ENCODE results near the gene ZNF280D.

The ZNF280D gene

DNA sequence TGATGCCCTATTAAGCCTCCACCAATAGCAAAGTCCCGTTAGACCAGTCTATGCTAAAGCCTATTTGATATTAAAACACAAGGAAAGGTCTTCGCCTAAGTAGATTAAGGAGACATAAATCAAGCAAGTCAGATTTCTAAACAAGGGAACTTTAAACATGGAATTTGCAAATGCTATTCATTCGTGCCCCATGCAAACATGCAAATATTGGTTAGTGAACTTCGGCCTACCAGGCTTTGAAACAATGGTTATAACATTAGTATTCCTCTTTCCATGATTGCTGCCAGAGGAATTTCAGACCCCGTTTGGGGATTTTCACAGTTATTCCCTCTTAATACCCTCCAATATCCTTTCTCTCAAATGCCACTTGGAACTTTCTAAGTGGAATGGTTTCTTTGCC is 36.9 kb upstream of the ZNF280D start:
- TF ChIP-seq POLR2A (IDR thresholded peaks at IDR 0.05; ENCODE audit: low read depth, low read length) (no peak), TAF1 (IDR thresholded peaks at IDR 0.05; ENCODE audit: borderline replicate concordance, low read depth, low read length) (no peak), POLR2AphosphoS5 (IDR thresholded peaks at IDR 0.05; ENCODE audit: low read depth, low read length) (no peak)
- FAIRE-seq (no peak), DNase-seq (ENCODE audit: insufficient read length) (no peak)

DNA sequence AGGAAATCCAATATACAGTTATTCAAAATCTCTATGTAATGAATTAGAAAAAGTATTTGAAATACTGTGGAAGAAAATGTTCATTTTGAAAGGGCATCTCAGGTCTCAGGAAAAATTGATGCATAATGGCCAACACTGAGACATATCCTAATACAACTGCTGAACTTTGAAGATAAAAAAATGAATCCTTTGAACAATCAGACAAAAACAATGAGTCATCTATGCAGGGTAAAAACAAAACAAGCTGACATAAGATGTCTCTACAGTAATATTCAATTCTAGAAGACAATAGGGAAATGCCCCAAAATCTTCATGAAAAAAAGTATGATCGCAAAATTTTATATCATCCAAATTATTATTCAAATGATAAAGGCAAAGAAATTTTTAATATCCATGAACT is 34.0 kb upstream of the ZNF280D start:
- TF ChIP-seq POLR2A (IDR thresholded peaks at IDR 0.05; ENCODE audit: low read depth, low read length): no peak
- TF ChIP-seq TAF1 (IDR thresholded peaks at IDR 0.05; ENCODE audit: borderline replicate concordance, low read depth, low read length): no peak
- no peak for TF ChIP-seq POLR2AphosphoS5 (IDR thresholded peaks at IDR 0.05; ENCODE audit: low read depth, low read length)
- DNase-seq (ENCODE audit: insufficient read length): no peak
- FAIRE-seq: no peak

DNA sequence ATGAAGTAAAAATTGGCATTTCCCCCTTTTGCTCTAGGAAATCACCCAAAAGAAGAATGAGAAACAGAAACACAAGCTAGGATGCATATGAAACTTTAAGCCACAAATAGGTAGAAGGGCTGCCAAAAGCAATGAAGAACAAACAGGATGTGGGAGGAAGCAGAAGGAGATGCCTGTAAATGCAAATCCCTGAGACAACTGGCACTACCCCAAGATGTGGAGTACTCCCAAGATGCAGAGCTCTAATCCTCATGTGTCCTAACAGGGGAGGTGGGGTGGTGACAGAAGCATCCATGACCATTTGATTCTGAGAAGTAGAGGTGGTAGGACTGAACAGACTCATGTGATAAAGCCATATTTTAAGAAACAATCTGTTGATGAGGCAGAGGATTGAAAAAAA is 31.9 kb upstream of the ZNF280D start:
- FAIRE-seq (no peak), DNase-seq (ENCODE audit: insufficient read length) (no peak)
- no peak for TF ChIP-seq TAF1 (IDR thresholded peaks at IDR 0.05; ENCODE audit: borderline replicate concordance, low read depth, low read length)
- no peak for TF ChIP-seq POLR2A (IDR thresholded peaks at IDR 0.05; ENCODE audit: low read depth, low read length)
- TF ChIP-seq POLR2AphosphoS5 (IDR thresholded peaks at IDR 0.05; ENCODE audit: low read depth, low read length): no peak

DNA sequence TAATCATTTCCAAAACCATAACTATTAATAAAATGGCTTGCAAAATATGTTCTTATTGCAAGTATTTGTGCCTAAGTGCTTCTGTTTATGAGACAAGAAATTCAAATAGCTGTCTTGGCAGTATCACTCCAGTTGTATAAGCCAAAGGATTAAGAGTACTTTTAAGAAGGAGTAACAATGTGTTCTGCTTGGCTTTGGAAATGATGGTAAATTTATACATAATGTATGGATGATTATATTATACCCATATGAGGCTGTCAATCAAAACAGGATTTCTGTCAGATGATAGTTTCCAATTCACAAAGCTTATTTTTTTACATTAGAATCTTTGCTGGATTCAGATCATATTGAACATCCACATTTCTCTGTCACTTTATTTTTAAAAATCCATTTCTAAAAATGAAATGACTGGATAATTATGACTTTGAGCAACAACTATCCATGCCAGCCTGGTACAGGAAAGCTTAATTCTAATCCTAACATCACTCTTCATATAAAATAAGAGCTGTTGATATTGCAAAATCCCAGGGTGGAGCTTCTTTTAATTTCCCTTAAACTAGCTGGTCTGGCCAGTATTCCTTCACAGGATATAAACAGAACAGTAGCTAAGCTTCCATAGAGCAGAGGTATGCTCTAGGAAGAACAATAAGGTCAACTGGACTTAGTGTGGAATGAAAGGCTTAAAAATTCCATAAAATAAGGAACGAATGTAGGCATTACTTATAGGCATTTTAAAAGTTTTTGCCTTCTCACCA is 30.0 kb upstream of the ZNF280D start:
- DNase-seq (ENCODE audit: insufficient read length) (no peak), FAIRE-seq (no peak)
- TF ChIP-seq TAF1 (IDR thresholded peaks at IDR 0.05; ENCODE audit: borderline replicate concordance, low read depth, low read length): no peak
- TF ChIP-seq POLR2AphosphoS5 (IDR thresholded peaks at IDR 0.05; ENCODE audit: low read depth, low read length): no peak
- TF ChIP-seq POLR2A (IDR thresholded peaks at IDR 0.05; ENCODE audit: low read depth, low read length): no peak

DNA sequence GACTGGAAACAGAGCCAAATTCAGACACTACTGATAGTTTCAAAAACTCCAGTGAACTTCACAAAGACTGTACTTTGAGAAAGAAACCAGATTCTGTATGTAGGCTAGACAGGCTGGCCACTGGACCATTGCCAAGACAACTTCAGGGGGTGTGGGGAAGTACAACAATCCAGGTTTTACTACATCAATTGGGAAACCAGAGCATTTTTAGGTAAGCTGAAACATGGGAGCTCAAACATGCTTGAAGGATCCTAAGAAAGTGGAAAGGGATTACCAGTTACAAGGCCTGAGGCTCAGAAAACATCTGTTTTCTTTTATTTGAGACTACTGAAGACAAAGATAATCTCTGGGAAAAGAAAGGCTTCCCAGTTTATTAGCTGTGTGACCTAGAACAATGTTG is 26.9 kb upstream of the ZNF280D start:
- DNase-seq (ENCODE audit: insufficient read length) (no peak), FAIRE-seq (no peak)
- TF ChIP-seq POLR2AphosphoS5 (IDR thresholded peaks at IDR 0.05; ENCODE audit: low read depth, low read length) (no peak), POLR2A (IDR thresholded peaks at IDR 0.05; ENCODE audit: low read depth, low read length) (no peak), TAF1 (IDR thresholded peaks at IDR 0.05; ENCODE audit: borderline replicate concordance, low read depth, low read length) (no peak)

DNA sequence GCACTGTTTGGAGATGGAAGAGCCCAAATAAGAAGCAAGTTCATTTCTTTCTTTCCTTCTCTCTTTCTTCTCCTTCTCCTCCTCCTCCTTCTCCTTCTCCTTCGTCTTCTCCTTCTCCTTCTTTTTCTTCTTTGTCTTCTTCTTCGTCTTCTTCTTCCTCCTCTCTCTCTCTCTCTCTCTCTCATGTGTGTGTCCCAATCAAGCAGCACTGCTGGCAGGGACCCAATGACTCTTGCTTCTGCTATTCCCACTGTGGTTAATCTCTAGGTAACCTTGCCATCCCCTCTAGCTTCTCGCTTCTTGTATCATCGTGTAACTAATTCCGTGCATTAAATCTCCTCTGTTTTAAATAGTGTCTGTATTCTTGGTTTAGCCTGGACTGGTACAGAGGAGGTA is 26.1 kb upstream of the ZNF280D start:
- FAIRE-seq: no peak
- no peak for DNase-seq (ENCODE audit: insufficient read length)
- TF ChIP-seq TAF1 (IDR thresholded peaks at IDR 0.05; ENCODE audit: borderline replicate concordance, low read depth, low read length): no peak
- no peak for TF ChIP-seq POLR2A (IDR thresholded peaks at IDR 0.05; ENCODE audit: low read depth, low read length)
- no peak for TF ChIP-seq POLR2AphosphoS5 (IDR thresholded peaks at IDR 0.05; ENCODE audit: low read depth, low read length)

DNA sequence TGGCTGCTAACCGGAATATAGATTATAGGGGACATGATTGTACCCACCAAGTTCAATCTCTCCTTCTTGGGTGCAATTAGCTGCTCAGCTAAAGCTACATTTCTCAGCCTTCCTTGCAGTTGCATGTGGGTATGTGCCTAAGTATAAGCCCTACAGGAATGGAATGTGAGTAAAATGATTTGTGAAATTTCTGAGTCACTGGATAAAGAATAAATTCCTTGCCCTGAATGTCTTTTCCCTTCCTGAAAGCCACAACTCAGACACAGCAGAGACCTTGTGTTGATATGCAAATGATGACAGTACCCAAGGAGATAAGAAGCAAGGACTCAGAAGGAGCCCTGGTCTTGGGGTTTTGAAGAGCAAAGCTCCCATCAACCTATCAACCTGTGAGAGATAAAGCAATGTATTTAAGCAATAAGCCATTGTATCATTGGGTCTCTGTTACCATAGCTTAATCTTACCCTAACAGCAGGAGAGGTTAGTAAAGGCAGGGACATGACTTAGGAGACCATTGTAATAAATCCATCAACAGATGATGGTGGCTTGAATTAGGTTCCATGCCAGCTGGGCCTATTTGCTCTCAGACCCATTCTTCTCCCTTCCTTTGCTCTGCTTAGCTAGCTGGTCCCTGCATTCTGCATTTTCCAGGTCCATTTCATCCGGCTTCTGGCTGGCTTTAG is 25.6 kb upstream of the ZNF280D start:
- no peak for TF ChIP-seq POLR2A (IDR thresholded peaks at IDR 0.05; ENCODE audit: low read depth, low read length)
- TF ChIP-seq TAF1 (IDR thresholded peaks at IDR 0.05; ENCODE audit: borderline replicate concordance, low read depth, low read length): no peak
- no peak for TF ChIP-seq POLR2AphosphoS5 (IDR thresholded peaks at IDR 0.05; ENCODE audit: low read depth, low read length)
- FAIRE-seq (no peak), DNase-seq (ENCODE audit: insufficient read length) (no peak)

DNA sequence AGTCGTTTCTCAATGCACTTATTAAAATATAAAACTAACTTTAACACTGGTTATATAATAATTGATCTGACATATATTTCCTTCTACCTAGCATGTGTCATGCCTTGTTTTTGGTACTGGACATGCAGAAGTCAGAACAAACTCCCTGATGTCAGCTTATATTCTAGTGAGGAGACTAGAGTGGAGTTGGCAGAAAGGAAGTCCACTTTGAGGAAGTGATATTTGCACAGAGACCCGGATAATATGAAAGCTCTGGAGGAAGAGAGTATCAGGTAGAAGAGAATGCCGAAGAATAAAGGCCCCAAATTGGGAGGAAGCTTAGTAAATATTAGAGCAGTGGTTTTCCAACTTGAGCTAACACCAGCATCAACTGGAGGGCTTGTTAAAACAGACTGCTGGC is 24.6 kb upstream of the ZNF280D start:
- no peak for FAIRE-seq
- no peak for TF ChIP-seq TAF1 (IDR thresholded peaks at IDR 0.05; ENCODE audit: borderline replicate concordance, low read depth, low read length)
- TF ChIP-seq POLR2A (IDR thresholded peaks at IDR 0.05; ENCODE audit: low read depth, low read length): no peak
- no peak for TF ChIP-seq POLR2AphosphoS5 (IDR thresholded peaks at IDR 0.05; ENCODE audit: low read depth, low read length)
- no peak for DNase-seq (ENCODE audit: insufficient read length)

DNA sequence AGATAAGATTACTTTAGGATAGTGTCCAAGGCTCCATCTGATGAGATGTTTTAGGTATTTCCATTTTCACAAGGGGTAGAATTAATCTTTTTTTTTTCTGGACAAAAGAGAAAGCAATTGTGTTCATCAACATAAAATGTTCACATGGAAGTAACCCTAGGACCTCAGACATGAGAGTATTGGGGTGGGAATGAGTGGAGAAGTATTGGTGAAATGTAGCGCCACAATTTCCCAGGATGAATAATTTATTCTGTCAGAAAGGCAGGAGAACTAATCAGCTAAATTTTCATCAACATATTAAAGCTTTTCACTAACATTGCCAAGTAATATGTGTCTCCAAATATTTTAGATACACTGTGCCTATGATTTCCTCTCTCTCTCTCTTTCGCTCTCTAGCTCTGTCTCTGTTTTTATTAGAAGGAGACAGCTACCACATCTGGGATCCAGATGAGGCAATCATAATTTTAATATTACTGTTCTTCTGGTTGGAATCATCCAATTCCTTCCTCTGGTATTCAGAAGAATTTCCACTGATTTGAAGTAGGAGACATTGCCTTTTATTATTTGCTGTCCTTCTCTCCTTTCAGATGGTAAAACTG is 21.6 kb upstream of the ZNF280D start:
- no peak for TF ChIP-seq POLR2A (IDR thresholded peaks at IDR 0.05; ENCODE audit: low read depth, low read length)
- no peak for TF ChIP-seq TAF1 (IDR thresholded peaks at IDR 0.05; ENCODE audit: borderline replicate concordance, low read depth, low read length)
- no peak for TF ChIP-seq POLR2AphosphoS5 (IDR thresholded peaks at IDR 0.05; ENCODE audit: low read depth, low read length)
- DNase-seq (ENCODE audit: insufficient read length) (no peak), FAIRE-seq (no peak)

DNA sequence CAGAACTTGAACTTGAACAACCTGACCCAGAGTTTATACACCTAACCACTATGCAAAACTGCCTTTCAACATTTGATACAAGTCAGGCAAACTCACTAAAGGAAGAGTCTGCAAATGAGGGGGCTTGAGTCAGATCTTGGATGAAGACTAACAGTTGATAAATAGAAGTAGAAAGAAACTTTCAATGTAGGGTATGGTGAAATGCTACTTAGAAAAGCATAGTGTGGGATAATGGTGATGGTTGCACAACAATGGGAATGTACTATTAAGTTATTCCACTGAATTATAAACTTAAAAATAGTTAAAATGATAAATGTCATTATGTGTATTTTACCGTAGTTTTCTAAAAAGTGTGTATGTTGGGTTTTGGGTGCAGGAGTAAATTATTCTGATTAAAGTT is 19.7 kb upstream of the ZNF280D start:
- TF ChIP-seq TAF1 (IDR thresholded peaks at IDR 0.05; ENCODE audit: borderline replicate concordance, low read depth, low read length) (no peak), POLR2A (IDR thresholded peaks at IDR 0.05; ENCODE audit: low read depth, low read length) (no peak), POLR2AphosphoS5 (IDR thresholded peaks at IDR 0.05; ENCODE audit: low read depth, low read length) (no peak)
- no peak for FAIRE-seq

DNA sequence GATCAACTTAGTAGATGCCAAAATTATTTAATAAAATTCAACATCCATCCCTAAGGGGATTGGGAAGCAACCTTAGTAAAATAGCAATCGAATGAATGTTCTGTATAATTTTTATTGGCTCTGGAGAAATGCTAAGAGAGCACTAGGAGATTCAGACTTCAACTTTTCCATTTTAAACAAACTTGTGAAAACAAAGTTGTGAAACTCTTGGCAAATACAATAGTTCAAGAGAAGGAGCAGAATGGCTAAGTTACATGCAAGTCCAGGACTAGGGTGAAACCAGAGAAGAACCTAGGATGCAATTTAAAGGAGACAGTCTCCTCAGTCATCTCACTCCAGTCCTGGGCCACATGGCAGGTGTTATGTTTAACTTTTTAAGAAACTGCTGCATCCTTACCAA is 16.7 kb upstream of the ZNF280D start:
- FAIRE-seq: no peak
- DNase-seq (ENCODE audit: insufficient read length): no peak
- TF ChIP-seq TAF1 (IDR thresholded peaks at IDR 0.05; ENCODE audit: borderline replicate concordance, low read depth, low read length) (no peak), POLR2A (IDR thresholded peaks at IDR 0.05; ENCODE audit: low read depth, low read length) (no peak), POLR2AphosphoS5 (IDR thresholded peaks at IDR 0.05; ENCODE audit: low read depth, low read length) (no peak)

More for the DNA sequence above, 19.7 kb upstream of the ZNF280D start:
- no peak for DNase-seq (ENCODE audit: insufficient read length)

All from GM12892 (cell line).